Mesenchymal stem cell (in vitro differentiated cells and primary cell): ENCODE data around the gene ZNF324.
A peak's percentile ranks its signal among the peaks of the same experiment; 100 is the strongest.

Experiments
- DNase-seq: peaks from one replicate; pipeline ENCODE4 v3.0.0-alpha.2; 2013
- H2AFZ ChIP-seq: one replicate; pipeline ENCODE4 v1.6.1; 2013; ENCODE audit warnings: low read depth, mild to moderate bottlenecking, control low read depth, inconsistent platforms, low read length, moderate library complexity
- H2AK5ac ChIP-seq: 2 replicates; pipeline ENCODE4 v1.6.1; 2013; ENCODE audit warnings: low read length, moderate library complexity, mild to moderate bottlenecking, inconsistent platforms; ENCODE audit not compliant: severe bottlenecking
- H2BK120ac ChIP-seq: one replicate; pipeline ENCODE4 v1.6.1; 2013; ENCODE audit warnings: low read depth, mild to moderate bottlenecking, inconsistent platforms, low read length, moderate library complexity
- H2BK12ac ChIP-seq, 2 experiments: one replicate each; pipeline ENCODE4 v1.6.1; 2013; ENCODE audit warnings: inconsistent platforms in 2 of 2, low read length in 2 of 2, mild to moderate bottlenecking in 2 of 2, moderate library complexity in 2 of 2, control low read depth in 1 of 2
- H2BK15ac ChIP-seq: one replicate; pipeline ENCODE4 v1.6.1; 2013; ENCODE audit warnings: mild to moderate bottlenecking, low read depth, inconsistent platforms; ENCODE audit not compliant: poor library complexity, severe bottlenecking
- H2BK5ac ChIP-seq: 2 replicates; pipeline ENCODE4 v1.6.1; 2013; ENCODE audit warnings: low read depth, mild to moderate bottlenecking, low read length, control low read depth, inconsistent platforms; ENCODE audit not compliant: poor library complexity, severe bottlenecking
- H3K14ac ChIP-seq, 2 experiments: one replicate each; pipeline ENCODE4 v1.6.1; 2013; ENCODE audit warnings: inconsistent platforms in 2 of 2, low read length in 2 of 2, control low read depth in 1 of 2, mild to moderate bottlenecking in 1 of 2, moderate library complexity in 1 of 2
- H3K18ac ChIP-seq, 2 experiments: one replicate each; pipeline ENCODE4 v1.6.1; 2013; ENCODE audit warnings: inconsistent platforms in 2 of 2, low read length in 2 of 2, control low read depth in 1 of 2, low read depth in 1 of 2, mild to moderate bottlenecking in 1 of 2
- H3K23ac ChIP-seq, 2 experiments: one replicate each; pipeline ENCODE4 v1.6.1; 2013; ENCODE audit warnings: inconsistent platforms in 2 of 2, low read length in 2 of 2, mild to moderate bottlenecking in 2 of 2, moderate library complexity in 2 of 2, control low read depth in 1 of 2
- H3K27ac ChIP-seq: 2 replicates; pipeline ENCODE4 v1.5.1; 2013; ENCODE audit warnings: mild to moderate bottlenecking, moderate library complexity, low read length, control low read depth, inconsistent platforms; ENCODE audit not compliant: poor library complexity, severe bottlenecking
- H3K27me3 ChIP-seq, 2 experiments: 2 replicates each; pipeline versions ENCODE4 v1.6.1 to v1.7.0; 2013; ENCODE audit warnings: low read length in 2 of 2, mild to moderate bottlenecking in 2 of 2, moderate library complexity in 2 of 2, control low read depth in 1 of 2, inconsistent platforms in 1 of 2; ENCODE audit not compliant: control insufficient read depth in 1 of 2, insufficient read depth in 1 of 2
- H3K36me3 ChIP-seq, 2 experiments: 2 replicates each; pipeline versions ENCODE4 v1.6.1 to v1.7.0; 2013; ENCODE audit warnings: low read length in 2 of 2, control low read depth in 1 of 2, inconsistent platforms in 1 of 2, low read depth in 1 of 2, mild to moderate bottlenecking in 1 of 2; ENCODE audit not compliant: insufficient read depth in 2 of 2, control insufficient read depth in 1 of 2
- H3K4ac ChIP-seq, 2 experiments: one replicate each; pipeline ENCODE4 v1.6.1; 2013; ENCODE audit warnings: inconsistent platforms in 2 of 2, low read length in 2 of 2, mild to moderate bottlenecking in 2 of 2, moderate library complexity in 2 of 2, control low read depth in 1 of 2, low read depth in 1 of 2
- H3K4me1 ChIP-seq: 2 replicates; pipeline ENCODE4 v1.6.1; 2013; ENCODE audit warnings: low read depth, low read length, control low read depth; ENCODE audit not compliant: control insufficient read depth, insufficient read depth
- H3K4me2 ChIP-seq: 2 replicates; pipeline ENCODE4 v1.6.1; 2013; ENCODE audit warnings: low read length, mild to moderate bottlenecking, inconsistent platforms; ENCODE audit not compliant: poor library complexity, severe bottlenecking
- H3K4me3 ChIP-seq, 2 experiments: 2 replicates each; pipeline versions ENCODE4 v1.5.1 to v1.7.0; 2013; ENCODE audit warnings: low read length in 2 of 2, mild to moderate bottlenecking in 2 of 2, control low read depth in 1 of 2, low read depth in 1 of 2; ENCODE audit not compliant: insufficient read depth in 1 of 2
- H3K79me1 ChIP-seq: replicated peaks from 2 replicates; pipeline ENCODE4 v1.6.1; 2013; ENCODE audit warnings: mild to moderate bottlenecking, control low read depth, low read length, inconsistent platforms; ENCODE audit not compliant: poor library complexity, severe bottlenecking
- H3K9ac ChIP-seq: 2 replicates; pipeline ENCODE4 v1.7.0; 2013; ENCODE audit warnings: mild to moderate bottlenecking, low read length, moderate library complexity
- H3K9me3 ChIP-seq: 2 replicates; pipeline ENCODE4 v1.7.0; 2013; ENCODE audit warnings: mild to moderate bottlenecking, low read length; ENCODE audit not compliant: control insufficient read depth
- H4K8ac ChIP-seq: one replicate; pipeline ENCODE4 v1.6.1; 2013; ENCODE audit warnings: inconsistent platforms, mild to moderate bottlenecking, low read length, moderate library complexity
- H4K91ac ChIP-seq: one replicate; pipeline ENCODE4 v1.6.1; 2013; ENCODE audit warnings: mild to moderate bottlenecking, low read length, inconsistent platforms
- WGBS: methylation state at CpG from one replicate; pipeline ENCODE4 v1.1.7; 2013; ENCODE audit warnings: mixed read lengths; 5-methylcytosine and 5-hydroxymethylcytosine counted together

The ZNF324 gene

DNA sequence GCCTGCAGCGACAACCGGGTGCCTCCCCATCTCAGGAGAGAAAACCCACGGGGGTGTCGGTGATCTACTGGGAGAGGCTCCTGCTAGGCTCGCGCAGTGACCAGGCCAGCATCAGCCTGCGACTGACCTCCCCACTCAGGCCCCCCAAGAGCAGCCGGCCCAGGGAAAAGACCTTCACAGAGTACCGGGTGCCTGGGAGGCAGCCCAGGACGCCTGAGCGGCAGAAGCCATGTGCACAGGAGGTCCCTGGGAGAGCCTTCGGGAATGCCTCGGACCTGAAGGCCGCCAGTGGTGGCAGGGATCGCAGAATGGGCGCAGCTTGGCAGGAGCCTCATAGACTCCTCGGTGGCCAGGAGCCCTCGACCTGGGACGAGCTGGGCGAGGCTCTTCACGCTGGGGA lies 11.6 kb upstream of the ZNF324 start:
- H3K36me3 ChIP-seq = peaks cover 35 to 37% of the 10 kb centered on the region in 2 experiments
- no peak overlapping the region for H3K14ac ChIP-seq
- no peak overlapping the region for H2BK12ac ChIP-seq
- no peak overlapping the region for H4K91ac ChIP-seq
- WGBS = 97% methylated on average over 11 of the region's 21 CpGs
- no peak overlapping the region for H2AK5ac ChIP-seq
- no peak overlapping the region for H2BK120ac ChIP-seq
- no peak overlapping the region for H2BK5ac ChIP-seq
- H3K9me3 ChIP-seq = no peaks in the 10 kb centered on the region
- H3K4me2 ChIP-seq = no peak overlapping the region
- H3K79me1 ChIP-seq = peaks cover 15% of the 10 kb centered on the region
- no peak overlapping the region for H4K8ac ChIP-seq
- no peak overlapping the region for H3K9ac ChIP-seq
- H3K4me1 ChIP-seq = peaks cover 5% of the 10 kb centered on the region
- H3K4me3 ChIP-seq = no peak overlapping the region
- no peak overlapping the region for H2AFZ ChIP-seq
- no peak overlapping the region for H3K27ac ChIP-seq
- no peak overlapping the region for H3K18ac ChIP-seq
- H2BK15ac ChIP-seq = no peak overlapping the region
- no peak overlapping the region for H3K23ac ChIP-seq
- no peaks in the 10 kb centered on the region for H3K27me3 ChIP-seq
- no peak overlapping the region for H3K4ac ChIP-seq
- no peak for DNase-seq

DNA sequence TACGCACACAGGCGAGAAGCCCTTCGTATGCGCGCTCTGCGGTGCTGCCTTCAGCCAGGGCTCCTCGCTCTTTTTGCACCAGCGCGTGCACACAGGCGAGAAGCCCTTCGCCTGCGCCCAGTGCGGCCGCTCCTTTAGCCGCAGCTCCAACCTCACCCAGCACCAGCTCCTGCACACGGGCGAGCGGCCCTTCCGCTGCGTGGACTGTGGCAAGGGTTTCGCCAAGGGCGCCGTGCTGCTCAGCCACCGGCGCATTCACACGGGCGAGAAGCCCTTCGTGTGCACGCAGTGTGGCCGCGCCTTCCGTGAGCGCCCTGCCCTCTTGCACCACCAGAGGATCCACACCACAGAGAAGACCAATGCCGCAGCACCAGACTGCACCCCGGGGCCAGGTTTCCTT lies 10.8 kb upstream of the ZNF324 start:
- Histone ChIP-seq H3K79me1 (peaks cover 15% of the 10 kb centered on the region), H3K4ac (no peak overlapping the region), H3K27me3 (no peaks in the 10 kb centered on the region), H3K18ac (no peak overlapping the region), H2BK5ac (no peak overlapping the region), H2BK120ac (no peak overlapping the region), H4K91ac (no peak overlapping the region), H3K4me1 (peaks cover 3% of the 10 kb centered on the region), H3K9me3 (no peaks in the 10 kb centered on the region), H3K4me3 (no peak overlapping the region), H2AK5ac (no peak overlapping the region), H2BK15ac (no peak overlapping the region), H4K8ac (no peak overlapping the region), H3K14ac (no peak overlapping the region), H3K27ac (no peak overlapping the region), H3K9ac (no peak overlapping the region), H2BK12ac (no peak overlapping the region), H3K4me2 (no peak overlapping the region), H2AFZ (no peak overlapping the region), H3K36me3 (peaks cover 35 to 37% of the 10 kb centered on the region in 2 experiments), H3K23ac (no peak overlapping the region)
- WGBS = 96% methylated on average over 31 of the region's 35 CpGs
- DNase-seq = no peak

DNA sequence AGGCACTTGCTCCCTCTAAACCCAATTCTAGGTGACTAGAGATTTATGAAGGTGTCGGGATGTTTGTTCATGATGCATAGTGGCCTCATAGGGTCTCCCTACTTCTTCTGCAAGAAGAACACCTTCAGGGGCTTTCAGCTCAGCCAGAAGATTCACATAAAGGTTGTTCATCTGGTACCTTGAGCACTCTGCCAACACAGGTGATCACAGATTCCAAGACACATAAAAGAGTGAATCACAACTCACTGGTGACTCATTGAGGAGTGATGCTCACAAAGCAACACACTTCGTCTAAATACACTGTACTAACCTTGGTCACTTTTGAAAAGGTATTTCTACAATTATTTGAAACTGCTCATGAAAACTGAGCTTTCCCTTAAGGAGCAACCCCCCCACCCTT lies 6.8 kb upstream of the ZNF324 start:
- H3K14ac ChIP-seq = no peak overlapping the region
- no peak overlapping the region for H4K8ac ChIP-seq
- peaks cover 6% of the 10 kb centered on the region for H3K79me1 ChIP-seq
- no peak overlapping the region for H2AK5ac ChIP-seq
- no peaks in the 10 kb centered on the region for H3K9me3 ChIP-seq
- no peak overlapping the region for H3K18ac ChIP-seq
- no peak overlapping the region for H2BK12ac ChIP-seq
- no peak overlapping the region for H3K4me3 ChIP-seq
- peaks cover 22 to 23% of the 10 kb centered on the region in 2 experiments for H3K36me3 ChIP-seq
- no peak overlapping the region for H4K91ac ChIP-seq
- no peak overlapping the region for H3K23ac ChIP-seq
- no peak for DNase-seq
- H2BK15ac ChIP-seq = no peak overlapping the region
- 88% methylated on average over 2 of the region's 2 CpGs for WGBS
- no peak overlapping the region for H2AFZ ChIP-seq
- peak overlapping the region; percentile 21 for H3K4me2 ChIP-seq
- no peaks in the 10 kb centered on the region for H3K27me3 ChIP-seq
- no peak overlapping the region for H2BK5ac ChIP-seq
- H3K27ac ChIP-seq = no peak overlapping the region
- H3K4me1 ChIP-seq = no peaks in the 10 kb centered on the region
- H3K9ac ChIP-seq = no peak overlapping the region
- H3K4ac ChIP-seq = no peak overlapping the region
- no peak overlapping the region for H2BK120ac ChIP-seq

DNA sequence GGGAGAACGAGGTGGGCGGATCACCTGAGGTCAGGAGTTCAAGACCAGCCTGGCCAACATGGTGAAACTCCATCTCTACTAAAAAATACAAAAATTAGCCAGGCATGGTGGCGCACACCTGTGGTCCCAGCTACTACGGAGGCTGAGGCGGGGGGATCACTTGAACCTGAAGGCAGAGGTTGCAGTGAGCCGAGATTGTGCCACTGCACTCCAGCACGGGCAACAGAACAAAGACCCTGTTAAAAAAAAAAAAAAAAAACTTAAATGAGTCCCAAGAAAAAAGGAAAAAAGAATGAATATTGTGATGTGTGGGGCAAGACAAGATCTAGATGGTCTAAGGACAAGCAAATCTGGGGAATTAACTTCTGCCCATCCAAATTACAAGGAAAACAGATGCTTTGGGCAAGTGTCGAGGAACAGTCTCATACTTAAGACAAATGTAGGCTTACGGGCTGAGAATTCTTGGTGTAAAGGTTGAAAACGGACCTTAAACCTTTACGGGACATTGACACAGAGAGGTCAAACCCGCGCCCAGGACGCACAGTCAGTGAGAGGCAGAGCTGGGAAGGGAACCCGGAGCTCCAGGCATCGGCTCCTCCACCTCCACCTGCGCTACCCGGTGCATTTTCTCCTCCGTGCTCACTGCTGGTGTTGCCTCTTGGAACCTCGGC lies 656 bp upstream of the ZNF324 start:
- DNase-seq = no peak
- H3K4me2 ChIP-seq = peak overlapping the region; percentile 99
- no peak overlapping the region for H4K91ac ChIP-seq
- H2BK120ac ChIP-seq = no peak overlapping the region
- no peak overlapping the region for H2BK5ac ChIP-seq
- H3K9me3 ChIP-seq = no peaks in the 10 kb centered on the region
- H3K4ac ChIP-seq = no peak overlapping the region
- H3K18ac ChIP-seq = no peak overlapping the region
- peak overlapping the region in 1 of 2 experiments; percentile 49 for H2BK12ac ChIP-seq
- H3K36me3 ChIP-seq = peaks cover 17 to 22% of the 10 kb centered on the region in 2 experiments
- peaks cover 24% of the 10 kb centered on the region for H3K79me1 ChIP-seq
- peak overlapping the region in 1 of 2 experiments; percentile 26 for H3K14ac ChIP-seq
- peak overlapping the region; percentile 91 for H3K9ac ChIP-seq
- H2AK5ac ChIP-seq = no peak overlapping the region
- peaks cover 17% of the 10 kb centered on the region for H3K4me1 ChIP-seq
- peak overlapping the region; percentile 5 for H4K8ac ChIP-seq
- no peaks in the 10 kb centered on the region for H3K27me3 ChIP-seq
- H3K27ac ChIP-seq = no peak overlapping the region
- WGBS = 41% methylated on average over 18 of the region's 20 CpGs
- peak overlapping the region; percentile 53 to 90 for H3K4me3 ChIP-seq
- H2AFZ ChIP-seq = peak overlapping the region; percentile 97
- no peak overlapping the region for H3K23ac ChIP-seq
- H2BK15ac ChIP-seq = no peak overlapping the region
